Smooth muscle cell (in vitro differentiated cells): Measurements from ENCODE around the gene INKA2. TPM values are rescaled to one million over a fixed set of nuclear protein-coding genes. Genes with fewer than 3 reads are reported as not detected.

Experiments
- DNase-seq: peaks from one replicate; lab custom pipeline; 2025; ENCODE audit not compliant: unreplicated experiment; lab: John Stamatoyannopoulos, UW
- H2AFZ ChIP-seq: fragments of 200-600 bp; sonication (generic); 2 replicates; pipeline ENCODE4 v1.6.0; 2016; ENCODE audit warnings: antibody characterized with exemption, low read depth, mild to moderate bottlenecking
- H3F3A ChIP-seq: fragments of 200-600 bp; sonication (generic); 2 replicates; pipeline ENCODE4 v1.6.0; 2017; ENCODE audit warnings: antibody characterized with exemption, low read depth
- H3K27ac ChIP-seq: fragments of 200-600 bp; sonication (generic); 2 replicates; pipeline ENCODE4 v1.5.1; 2016; ENCODE audit warnings: low read depth, mild to moderate bottlenecking
- H3K27me3 ChIP-seq: fragments of 200-600 bp; sonication (generic); 2 replicates; pipeline ENCODE4 v1.6.1; 2016; ENCODE audit warnings: low read depth, mild to moderate bottlenecking
- H3K36me3 ChIP-seq: fragments of 200-600 bp; sonication (generic); 2 replicates; pipeline ENCODE4 v1.5.1; 2016; ENCODE audit warnings: low read depth
- H3K4me1 ChIP-seq: fragments of 200-600 bp; sonication (generic); 2 replicates; pipeline ENCODE4 v1.5.1; 2016; ENCODE audit warnings: low read depth
- H3K4me2 ChIP-seq: fragments of 200-600 bp; sonication (generic); 2 replicates; pipeline ENCODE4 v1.6.0; 2016; ENCODE audit warnings: mild to moderate bottlenecking
- H3K4me3 ChIP-seq: fragments of 200-600 bp; sonication (generic); 2 replicates; pipeline ENCODE4 v1.5.1; 2016; ENCODE audit warnings: mild to moderate bottlenecking
- H3K79me2 ChIP-seq: fragments of 200-600 bp; sonication (generic); 2 replicates; pipeline ENCODE4 v1.6.0; 2016; ENCODE audit warnings: low read depth, mild to moderate bottlenecking
- H3K9ac ChIP-seq: fragments of 200-600 bp; sonication (generic); 2 replicates; pipeline ENCODE4 v1.6.0; 2016; ENCODE audit warnings: low read depth
- H3K9me3 ChIP-seq: fragments of 200-600 bp; sonication (generic); replicated peaks from 2 replicates; pipeline ENCODE4 v1.5.1; 2016; ENCODE audit warnings: low read depth
- H4K20me1 ChIP-seq: fragments of 200-600 bp; sonication (generic); 2 replicates; pipeline ENCODE4 v1.6.0; 2016; ENCODE audit warnings: low read depth
- CTCF ChIP-seq: fragments of 200-600 bp; sonication (generic); IDR thresholded peaks from 2 replicates; pipeline ENCODE4 v1.5.1; 2017; ENCODE audit warnings: borderline replicate concordance, mild to moderate bottlenecking, antibody characterized with exemption; ENCODE audit not compliant: insufficient read depth, poor library complexity, severe bottlenecking
- WGBS: methylation state at CpG from one replicate; pipeline ENCODE4 v1.1.7; 2016; ENCODE audit warnings: low lambda C conversion rate; 5-methylcytosine and 5-hydroxymethylcytosine counted together
- polyA plus RNA-seq: library from polyadenylated mRNA; unstranded; fragments of >200 nt; fragmentation: Nextera tagmentation; extraction: Ambion mirVana; gene quantifications from 2 replicates; pipeline ENCODE4 v1.2.1, GENCODE V29; 2016
- total RNA-seq: library from RNA; depleted of rRNA; stranded (reverse); fragments of >200 nt; gene quantifications from 2 replicates; pipeline ENCODE4 v1.2.3, GENCODE V29; 2014

INKA2 gene
- total and polyA plus RNA-seq, 2 experiments from 2014 or later, result 1.8 TPM; not detected in 1

- no peaks in the 10 kb centered on the region for H4K20me1 ChIP-seq
- H3K9ac ChIP-seq, result no peak overlapping the region
- H2AFZ ChIP-seq, result no peak overlapping the region
- DNase-seq, result no peak
- WGBS, result 68% methylated on average over 6 of the region's 6 CpGs
- peaks cover 7% of the 10 kb centered on the region for H3K36me3 ChIP-seq
- no peaks in the 10 kb centered on the region for H3K27me3 ChIP-seq
- no peaks in the 10 kb centered on the region for H3K9me3 ChIP-seq
- no peaks in the 10 kb centered on the region for H3K79me2 ChIP-seq
- H3K4me1 ChIP-seq, result no peaks in the 10 kb centered on the region
- no peaks in the 10 kb centered on the region for H3F3A ChIP-seq
- H3K4me3 ChIP-seq, result no peak overlapping the region
- H3K4me2 ChIP-seq, result no peak overlapping the region
- H3K27ac ChIP-seq, result no peak overlapping the region
- TF ChIP-seq CTCF, result peak; percentile 77
Observed at GRCh38 chr1:111769517-111770146, 30.4 kb upstream of the INKA2 start.

GRCh38 chr1:111768625-111769024 lies 29.4 kb upstream of the INKA2 start:
- Histone ChIP-seq H3K27me3 (no peaks in the 10 kb centered on the region), H3K36me3 (peaks cover 11% of the 10 kb centered on the region), H2AFZ (no peak overlapping the region), H4K20me1 (no peaks in the 10 kb centered on the region), H3K27ac (no peak overlapping the region), H3K4me3 (no peak overlapping the region), H3K9me3 (no peaks in the 10 kb centered on the region), H3K4me2 (no peak overlapping the region), H3K9ac (no peak overlapping the region), H3K4me1 (no peaks in the 10 kb centered on the region), H3K79me2 (no peaks in the 10 kb centered on the region), H3F3A (no peaks in the 10 kb centered on the region)
- DNase-seq, result no peak
- TF ChIP-seq CTCF, result no peak

GRCh38 chr1:111768023-111768422 lies 28.8 kb upstream of the INKA2 start:
- Histone ChIP-seq H3F3A (no peaks in the 10 kb centered on the region), H3K9ac (no peak overlapping the region), H3K4me3 (no peak overlapping the region), H3K9me3 (no peaks in the 10 kb centered on the region), H3K4me2 (no peak overlapping the region), H3K79me2 (no peaks in the 10 kb centered on the region), H2AFZ (no peak overlapping the region), H3K4me1 (no peaks in the 10 kb centered on the region), H4K20me1 (no peaks in the 10 kb centered on the region), H3K27ac (no peak overlapping the region), H3K36me3 (peaks cover 14% of the 10 kb centered on the region), H3K27me3 (no peaks in the 10 kb centered on the region)
- no peak for DNase-seq
- TF ChIP-seq CTCF, result no peak

GRCh38 chr1:111762332-111762731 lies 23.1 kb upstream of the INKA2 start:
- Histone ChIP-seq H3K4me1 (no peaks in the 10 kb centered on the region), H3F3A (no peaks in the 10 kb centered on the region), H3K36me3 (peaks cover 33% of the 10 kb centered on the region), H3K79me2 (peaks cover 14% of the 10 kb centered on the region), H3K4me2 (no peak overlapping the region), H2AFZ (no peak overlapping the region), H3K27ac (no peak overlapping the region), H3K9ac (no peak overlapping the region), H3K9me3 (no peaks in the 10 kb centered on the region), H3K27me3 (no peaks in the 10 kb centered on the region), H4K20me1 (no peaks in the 10 kb centered on the region), H3K4me3 (no peak overlapping the region)
- DNase-seq, result no peak
- 98% methylated on average over 2 of the region's 2 CpGs for WGBS
- TF ChIP-seq CTCF, result no peak
